GM18502 (cell line): ENCODE measurements around the gene FAM170B.

Experiments used
- ATAC-seq: cut with Tn5 transposase; IDR thresholded peaks from one replicate; pipeline ENCODE4 v1.9.1; 2021; ENCODE audit warnings: mild to moderate bottlenecking; ENCODE audit not compliant: unreplicated experiment, poor library complexity

Gene FAM170B

DNA sequence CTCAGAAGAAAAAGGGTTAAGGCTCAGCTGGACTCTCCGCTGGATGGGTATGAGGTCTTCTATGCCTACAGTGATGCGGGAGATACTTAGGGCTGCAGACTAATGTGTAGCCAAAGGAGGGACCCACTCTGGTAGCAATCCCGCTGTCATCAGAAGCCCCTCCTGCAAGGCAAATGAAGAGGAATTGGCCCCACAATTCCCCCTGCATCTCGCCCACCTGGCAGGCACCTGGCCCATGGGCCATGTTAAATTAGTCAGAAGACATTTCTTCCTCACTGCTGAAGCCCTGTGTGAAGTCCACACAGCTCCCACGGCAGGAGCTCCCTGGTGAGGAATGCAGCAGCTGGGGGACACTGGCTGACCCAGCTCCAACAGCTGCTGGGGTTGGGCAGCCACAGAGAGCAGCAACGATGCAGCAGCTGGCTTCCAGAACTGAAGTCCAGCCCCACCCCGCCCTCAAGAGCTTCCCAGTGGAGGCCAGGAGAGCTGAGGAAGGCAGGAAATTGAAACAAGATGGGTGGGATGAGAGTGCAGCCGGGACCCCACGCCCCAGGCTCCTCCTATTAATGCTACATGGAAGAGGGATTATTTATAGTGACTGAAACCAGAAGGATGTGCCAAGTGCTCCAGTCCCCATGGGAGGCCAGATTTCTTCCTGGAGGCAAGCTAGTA, 24.0 kb downstream of the FAM170B start:
- no peak for ATAC-seq

DNA sequence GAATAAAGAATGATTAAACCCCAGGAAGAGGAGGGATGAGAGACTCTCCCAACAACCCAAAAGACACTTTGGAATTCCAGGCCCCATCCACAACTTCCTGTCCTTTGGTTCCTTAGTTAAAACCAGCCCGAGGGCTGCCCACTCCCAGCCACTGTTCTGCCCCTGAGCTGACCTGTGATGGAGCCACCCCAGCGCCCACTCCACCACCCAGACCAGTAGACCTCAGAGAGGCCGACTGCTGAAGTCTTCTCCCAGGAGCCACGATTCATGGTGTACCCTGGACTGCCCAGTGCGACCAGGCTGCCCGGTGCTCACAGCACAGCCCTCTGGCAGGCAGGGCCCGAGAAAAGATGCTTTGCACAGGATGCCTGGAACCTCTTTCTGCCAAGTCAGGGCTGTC, 25.2 kb downstream of the FAM170B start:
- no peak for ATAC-seq

DNA sequence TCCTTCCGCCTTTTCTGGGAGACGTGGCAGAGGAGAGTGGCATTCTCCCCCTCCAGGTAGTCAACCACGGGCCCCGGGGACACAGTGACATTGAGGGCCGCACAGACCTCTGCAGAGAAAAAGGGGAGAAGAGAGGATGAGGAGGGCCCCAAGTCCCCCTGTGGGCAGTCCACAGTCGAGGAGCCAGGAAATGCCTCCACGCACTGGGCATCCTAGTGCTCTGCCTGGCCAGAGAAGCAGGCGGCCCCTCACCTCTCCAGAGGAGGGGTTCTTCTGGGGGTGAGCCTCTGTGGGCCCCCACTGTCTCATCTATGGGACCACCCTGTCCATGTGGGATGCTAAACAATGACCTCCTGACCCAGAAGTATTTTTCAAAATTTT, 25.9 kb downstream of the FAM170B start:
- ATAC-seq, result no peak

DNA sequence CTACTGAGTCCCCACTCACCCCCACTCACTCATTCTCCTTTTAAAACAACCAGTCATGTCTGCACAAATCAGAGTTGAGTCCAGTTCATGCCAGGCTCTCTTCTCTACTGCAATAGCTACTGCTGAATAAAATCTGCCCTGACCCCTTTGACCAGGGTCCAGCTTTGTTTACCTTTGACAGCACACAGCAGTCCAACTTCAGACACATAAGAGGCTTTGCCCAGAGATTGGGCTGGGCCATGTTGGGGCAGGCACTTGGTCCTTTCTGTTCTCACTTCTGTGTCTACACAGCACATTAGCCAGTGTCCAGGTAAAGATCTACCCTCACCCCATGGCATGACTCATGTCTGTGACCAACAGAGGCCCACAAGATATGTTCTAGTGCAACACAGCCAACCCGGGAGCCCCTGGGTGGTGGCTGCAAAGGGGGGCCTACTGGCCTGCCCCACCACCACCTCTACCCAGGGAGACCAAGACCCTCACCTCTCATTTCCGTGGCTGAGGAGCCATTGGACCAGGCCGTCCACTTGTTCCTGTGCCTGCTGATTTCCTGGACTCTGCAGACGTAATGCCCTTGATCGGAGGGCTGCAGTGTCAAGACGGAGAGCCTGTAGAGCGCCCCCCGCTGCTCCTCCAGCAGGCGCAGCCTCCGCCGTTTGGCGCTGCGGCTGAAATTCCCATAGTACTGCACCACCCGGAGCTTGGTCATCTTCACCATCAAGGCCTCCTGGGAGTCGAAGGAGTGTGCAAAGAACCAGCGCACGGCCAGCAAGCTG, 26.5 kb downstream of the FAM170B start:
- no peak for ATAC-seq

DNA sequence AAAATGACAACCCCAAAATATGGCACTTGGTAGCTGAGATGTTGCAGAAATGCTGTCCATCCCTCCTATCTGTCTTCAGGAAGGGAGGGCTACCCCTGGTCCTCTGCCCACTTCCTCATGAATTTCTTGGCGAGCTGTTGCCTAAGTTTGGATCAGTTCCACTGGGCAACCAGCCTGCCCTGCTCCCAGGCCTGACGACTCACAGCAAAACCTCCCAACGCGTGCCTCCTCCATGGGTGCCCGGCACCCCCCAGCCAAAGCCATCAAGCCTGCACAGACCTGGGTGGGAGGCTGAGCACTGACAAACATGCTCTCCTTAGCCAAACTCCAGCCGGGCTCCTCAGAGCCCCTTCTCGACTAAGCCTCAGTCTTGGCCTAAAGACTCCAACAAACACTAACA, 27.4 kb downstream of the FAM170B start:
- no peak for ATAC-seq

DNA sequence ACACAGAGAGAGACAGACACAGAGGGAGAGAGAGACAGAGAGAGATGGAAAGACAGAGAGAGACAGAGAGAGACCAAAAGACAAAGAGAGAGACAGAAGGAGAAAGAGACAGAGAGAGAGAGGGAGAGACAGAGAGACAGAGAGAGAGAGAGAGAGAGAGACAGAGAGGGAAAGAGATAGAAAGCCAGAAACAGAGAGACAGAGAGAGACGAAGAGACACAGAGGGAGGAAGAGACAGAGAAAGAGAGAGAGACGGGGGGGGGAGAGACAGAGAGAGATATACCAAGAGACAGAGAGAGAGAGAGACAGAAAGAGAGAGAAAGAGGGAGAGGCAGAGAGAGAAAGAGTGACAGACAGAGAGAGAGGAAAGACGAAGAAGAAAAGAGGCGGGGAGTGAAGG, 28.7 kb downstream of the FAM170B start:
- no peak for ATAC-seq

GRCh38 chr10:49104323-49104722, 29.5 kb downstream of the FAM170B start:
- no peak for ATAC-seq

- ATAC-seq, result no peak
These were observed 30.1 kb downstream of the FAM170B start for GRCh38 chr10:49103761-49104160.

DNA sequence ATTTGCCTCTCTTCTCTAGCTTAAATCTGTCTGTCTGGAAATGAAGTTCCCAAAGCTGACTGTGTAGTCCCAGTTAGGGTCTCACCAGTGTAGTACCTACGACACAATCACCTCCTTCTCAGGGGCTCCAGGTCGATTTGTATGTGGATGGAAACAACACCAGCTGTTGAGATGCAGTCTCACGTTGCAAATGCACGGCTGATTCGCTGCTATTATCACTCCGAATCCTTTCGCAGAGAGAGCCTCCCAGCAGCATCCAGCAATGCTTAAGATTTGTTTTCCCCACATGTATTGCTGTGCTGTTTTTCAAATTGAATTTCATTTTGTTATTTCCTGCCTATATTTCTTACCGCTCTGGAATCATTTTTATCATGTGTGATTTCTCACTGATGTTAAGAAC, 34.8 kb downstream of the FAM170B start:
- ATAC-seq, result no peak

DNA sequence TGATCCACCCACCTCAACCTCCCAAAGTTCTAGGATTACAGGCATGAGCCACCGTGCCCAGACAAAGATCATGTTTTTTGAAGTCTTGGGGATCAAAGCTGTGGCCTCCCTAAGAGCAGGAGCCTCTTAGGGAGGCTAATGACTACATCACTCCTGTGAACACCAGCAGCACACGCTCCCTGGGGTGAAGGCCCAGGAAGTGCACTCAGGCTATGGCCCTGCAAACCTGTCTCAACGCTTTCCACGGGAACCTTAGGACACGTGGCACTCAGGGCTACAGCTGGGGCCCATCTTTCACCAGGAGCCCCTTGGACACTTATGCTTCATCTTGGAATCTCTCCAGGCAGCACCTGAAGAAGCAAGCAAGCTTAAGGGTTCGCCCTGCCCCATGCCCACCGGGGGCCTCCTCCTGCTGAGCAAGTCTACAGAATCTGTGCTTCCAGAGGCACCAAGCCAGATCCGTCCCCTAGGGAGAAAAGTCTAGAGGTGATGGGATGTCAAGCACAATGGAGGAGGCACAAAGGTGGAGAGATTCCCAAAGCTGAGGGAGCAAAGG, 36.9 kb downstream of the FAM170B start:
- no peak for ATAC-seq

DNA sequence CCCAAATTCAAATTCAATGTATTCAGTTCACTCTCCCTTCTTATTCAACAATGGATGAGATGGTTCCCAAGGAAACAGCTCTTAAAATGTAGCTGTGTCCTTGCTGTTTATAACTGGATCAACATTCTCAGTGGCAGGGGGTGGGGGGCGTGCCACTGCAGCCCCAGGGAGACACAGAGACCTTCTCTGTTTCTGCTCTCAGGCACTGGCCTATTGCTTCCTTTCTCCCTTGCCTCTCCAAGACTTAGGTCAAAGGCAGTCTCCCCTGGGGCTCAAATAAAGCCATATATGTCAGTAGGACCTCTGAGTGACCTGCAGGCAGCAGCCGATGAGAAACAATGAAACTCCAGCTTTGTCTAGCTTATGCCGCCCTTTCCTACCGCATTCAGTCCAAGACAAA, 39.2 kb downstream of the FAM170B start:
- no peak for ATAC-seq

DNA sequence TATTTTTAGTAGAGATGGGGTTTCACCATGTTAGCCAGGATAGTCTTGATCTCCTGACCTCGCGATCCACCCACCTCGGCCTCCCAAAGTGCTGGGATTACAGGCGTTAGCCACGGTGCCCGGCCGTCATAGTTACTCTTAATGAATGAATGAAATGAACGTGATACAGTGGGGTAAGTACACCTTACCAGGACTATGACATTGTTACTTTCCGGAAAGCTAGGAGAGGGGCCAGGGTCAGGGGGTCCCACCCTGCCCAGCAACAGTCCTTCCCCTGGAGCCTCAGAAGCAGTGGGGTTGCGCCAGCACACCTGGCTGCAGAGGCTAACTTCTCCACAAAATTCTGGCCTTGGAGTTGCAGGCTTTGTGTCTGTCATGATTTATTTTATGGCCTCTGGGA, 39.9 kb downstream of the FAM170B start:
- no peak for ATAC-seq

DNA sequence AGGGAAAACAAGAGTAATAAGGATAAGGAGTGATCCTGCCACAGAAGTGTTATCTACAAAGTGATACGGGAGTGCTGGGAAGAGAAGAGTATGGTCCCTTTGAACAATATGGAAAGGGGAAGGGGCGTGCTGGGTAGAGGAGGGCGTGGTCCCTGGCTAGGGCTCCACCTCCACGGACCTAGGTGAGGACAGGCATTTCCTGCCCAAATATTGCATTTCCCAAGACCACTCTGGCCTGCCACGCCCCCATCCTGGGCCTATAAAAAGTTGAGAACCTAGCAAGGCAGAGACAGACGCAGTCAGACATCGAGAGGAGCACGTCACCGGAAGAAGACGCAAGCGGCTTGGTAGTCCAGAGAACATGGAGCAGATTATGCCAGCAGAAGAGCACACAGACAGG, 41.3 kb downstream of the FAM170B start:
- no peak for ATAC-seq

DNA sequence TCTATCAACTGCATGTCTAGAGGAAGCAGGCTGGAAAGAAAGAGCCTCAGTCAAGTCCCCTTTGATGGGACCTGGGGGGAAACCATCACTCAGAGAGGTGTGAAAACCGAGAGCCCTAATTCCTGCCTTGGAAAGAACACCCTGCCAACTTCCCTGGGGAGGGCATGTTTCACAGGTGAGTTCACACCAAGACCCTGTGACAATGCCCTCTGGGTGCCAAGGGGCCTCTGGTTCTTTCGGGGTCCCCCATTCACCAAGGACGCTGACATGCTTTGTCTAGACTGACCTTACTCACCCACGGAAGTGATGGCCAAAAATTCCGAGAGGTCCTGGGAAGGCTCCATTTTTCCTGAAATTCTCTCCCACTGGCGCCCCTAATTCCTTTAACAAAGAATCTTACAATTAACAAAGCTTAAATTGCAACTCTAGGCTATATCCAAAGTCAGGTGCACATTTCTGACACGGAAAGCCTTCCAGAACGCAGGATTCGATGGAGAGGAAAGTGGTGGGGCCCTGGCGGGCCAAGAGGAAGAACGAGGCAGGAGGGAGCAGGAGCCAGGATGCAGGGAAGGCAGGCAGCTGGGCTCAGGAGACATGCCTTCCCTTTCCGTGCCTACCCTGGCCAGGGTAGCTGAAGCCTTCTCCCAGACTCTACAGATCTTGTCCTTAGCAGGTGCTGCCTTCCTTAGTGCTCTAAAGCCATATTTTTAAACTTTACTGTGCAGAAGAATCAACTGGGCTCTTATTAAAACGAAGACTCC, 42.2 kb downstream of the FAM170B start:
- ATAC-seq, result no peak

DNA sequence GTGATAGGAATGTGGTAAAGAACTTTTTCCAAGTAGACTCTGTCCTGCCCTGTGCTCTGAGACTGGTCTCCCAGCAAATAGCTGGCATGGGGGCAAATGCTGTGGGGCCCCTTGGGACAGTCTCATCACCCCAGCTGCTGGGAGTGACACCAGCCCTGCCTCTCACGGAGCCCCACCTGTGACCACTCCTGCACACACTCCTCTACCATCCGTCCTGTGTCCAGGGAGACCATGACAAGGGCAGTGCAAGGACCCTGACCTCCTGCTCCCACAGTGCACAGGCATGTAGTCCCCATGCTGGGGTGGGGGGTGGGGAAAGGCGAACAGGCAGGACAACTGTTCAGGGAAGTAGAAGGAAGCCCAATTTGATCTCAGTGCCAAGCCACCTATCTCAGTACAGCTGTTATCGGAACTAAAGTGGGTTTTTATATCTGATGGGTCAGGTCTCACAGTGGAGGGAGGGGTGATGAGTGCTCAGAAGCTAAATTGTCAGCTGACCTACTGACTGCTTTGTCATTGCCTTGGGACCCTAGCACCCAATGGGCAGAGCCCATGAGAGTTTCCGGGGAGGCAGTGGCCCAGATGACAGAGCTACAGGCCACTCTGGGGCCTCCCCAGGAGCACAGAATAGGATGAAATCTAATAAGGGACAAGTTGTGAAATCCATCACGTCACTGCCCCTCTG, 43.0 kb downstream of the FAM170B start:
- ATAC-seq, result no peak

GRCh38 chr10:49090189-49090575, 43.6 kb downstream of the FAM170B start:
- no peak for ATAC-seq

- ATAC-seq, result no peak
These were observed 44.1 kb downstream of the FAM170B start for GRCh38 chr10:49089557-49090188.

DNA sequence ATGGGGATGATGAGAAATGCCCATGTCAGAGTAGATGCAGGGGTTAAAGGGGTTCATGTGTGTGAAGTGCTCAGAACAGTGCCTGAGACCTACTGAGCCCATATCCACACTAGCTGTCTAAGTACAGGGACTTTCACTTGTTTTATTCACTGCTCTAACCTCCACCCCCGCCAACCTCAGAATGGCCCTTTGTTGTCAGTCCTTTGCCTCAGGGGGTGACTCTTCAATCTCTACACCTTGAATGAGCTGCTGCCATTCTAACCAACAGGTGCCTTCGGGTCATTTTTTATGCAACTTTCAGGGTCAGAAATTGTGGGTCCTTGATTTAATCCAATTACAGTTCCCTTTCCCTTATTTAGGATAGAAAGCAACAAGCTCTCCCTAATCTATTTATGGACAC, 44.7 kb downstream of the FAM170B start:
- ATAC-seq, result no peak

DNA sequence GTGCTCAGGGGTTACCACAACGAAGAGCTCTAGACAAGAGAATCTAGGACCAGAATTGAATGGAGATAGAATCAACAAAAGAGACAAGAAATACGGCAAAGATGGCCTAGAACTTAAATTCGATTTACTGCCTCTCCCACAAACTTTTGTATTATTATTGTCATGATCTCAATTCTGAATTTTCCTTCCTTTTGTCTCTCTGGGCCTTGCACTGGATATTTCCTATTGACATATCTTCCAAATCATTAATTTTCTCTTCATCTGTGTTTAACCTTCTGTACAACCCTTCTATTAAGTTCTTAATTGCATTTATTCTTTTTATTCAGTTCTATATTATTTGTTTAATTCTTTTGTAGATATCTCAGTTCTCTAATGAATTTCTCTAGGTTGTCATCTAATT, 46.9 kb downstream of the FAM170B start:
- no peak for ATAC-seq

DNA sequence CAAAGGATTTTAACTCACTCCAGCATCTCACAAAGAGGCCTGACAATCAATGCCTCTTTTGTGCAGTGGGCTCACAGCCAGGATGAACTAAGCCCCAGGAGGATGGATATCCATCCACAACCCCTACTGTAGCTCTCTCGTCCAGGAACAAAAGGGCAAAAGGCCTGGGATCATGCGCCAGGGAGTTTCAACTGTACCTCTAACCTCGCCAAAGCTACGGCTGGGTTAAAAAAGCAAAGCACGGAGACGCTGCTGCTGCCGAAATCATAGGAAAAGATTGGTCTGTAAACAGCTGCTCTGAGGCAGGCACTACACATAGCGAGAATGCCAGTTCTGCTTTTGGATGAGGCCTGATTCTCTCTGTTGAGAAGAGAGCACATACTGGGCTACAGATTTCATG, 50.6 kb downstream of the FAM170B start:
- no peak for ATAC-seq
